Brain pericyte (primary cell): Measurements from ENCODE around the gene OR5AP2.
"Not testable (repeated sequence)": the region's sequence is repeated elsewhere in the genome, so short reads cannot be mapped to it uniquely, and the experiment has no call there.

Experiments
- DNase-seq: peaks from one replicate; pipeline ENCODE4 v3.0.0-alpha.2; 2012; ENCODE audit warnings: low read depth, low spot score

The OR5AP2 gene

DNA sequence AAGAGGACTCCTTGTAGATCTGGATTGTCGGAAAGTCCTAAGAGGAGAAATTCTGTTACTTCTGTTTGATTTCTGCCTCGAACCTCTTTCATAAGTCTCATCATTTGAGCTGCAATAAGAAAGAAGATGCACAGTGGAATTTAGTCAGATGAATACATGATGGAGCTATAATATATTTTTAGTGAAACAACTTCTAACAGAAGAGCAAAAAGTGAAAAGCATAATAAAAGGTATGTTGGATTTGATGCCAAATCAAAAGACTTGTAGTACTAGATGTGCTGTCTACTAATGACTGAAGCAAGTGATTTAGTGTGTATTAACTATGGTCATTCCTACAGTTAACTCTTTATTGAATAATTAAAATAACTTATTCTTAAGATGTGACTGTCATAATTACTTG lies at the start of gene OR5AP2:
TSS of gene OR5AP2 (minus strand) at position 101 of the 400 bp plus-strand sequence. CDS start at position 101, 0 bp downstream.
- DNase-seq: no peak

DNA sequence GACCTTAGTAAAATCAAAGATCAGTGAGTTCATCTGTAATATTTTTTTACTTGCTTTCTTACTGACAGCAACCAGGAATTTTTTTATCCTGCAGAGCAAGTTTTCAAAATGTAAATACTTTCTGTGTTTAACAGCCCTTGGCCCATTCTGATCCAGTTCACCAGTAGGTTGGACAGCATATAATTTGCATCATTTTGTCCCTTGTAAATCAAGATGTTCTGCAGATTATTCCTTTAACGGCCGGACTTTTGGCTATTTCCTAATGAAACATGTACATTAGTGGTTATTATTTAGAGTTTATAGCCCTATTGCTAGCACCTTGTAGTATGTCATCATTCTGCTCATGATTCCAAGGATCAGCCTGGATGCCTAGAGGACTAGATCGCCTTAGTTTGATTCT lies 48.9 kb upstream of the OR5AP2 start:
- DNase-seq: not testable (repeated sequence)

DNA sequence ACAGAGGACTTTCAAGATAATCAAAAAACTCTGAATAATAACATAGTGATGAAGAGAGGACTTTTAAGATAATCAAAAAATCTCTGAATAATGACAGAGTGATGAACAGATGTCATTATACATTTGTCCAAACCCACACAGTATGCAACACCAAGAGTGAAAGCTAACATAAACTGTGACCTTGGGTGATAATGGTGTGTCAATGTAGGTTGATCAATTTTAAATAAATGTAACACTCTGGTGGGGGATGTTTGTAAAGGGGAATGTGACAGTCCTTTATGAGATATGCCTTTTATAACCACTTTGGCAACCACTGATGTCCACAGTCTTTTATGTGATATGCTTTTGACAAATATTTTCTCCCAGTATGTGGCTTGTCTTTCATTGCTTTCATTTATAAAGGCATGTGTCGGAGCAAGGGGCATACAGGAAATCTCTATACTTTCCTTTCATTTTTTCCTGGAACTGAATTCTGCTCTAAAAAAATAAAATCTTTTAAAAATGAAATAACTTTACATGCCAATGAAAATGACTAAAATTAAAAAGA lies 46.4 kb upstream of the OR5AP2 start:
- DNase-seq: no peak

DNA sequence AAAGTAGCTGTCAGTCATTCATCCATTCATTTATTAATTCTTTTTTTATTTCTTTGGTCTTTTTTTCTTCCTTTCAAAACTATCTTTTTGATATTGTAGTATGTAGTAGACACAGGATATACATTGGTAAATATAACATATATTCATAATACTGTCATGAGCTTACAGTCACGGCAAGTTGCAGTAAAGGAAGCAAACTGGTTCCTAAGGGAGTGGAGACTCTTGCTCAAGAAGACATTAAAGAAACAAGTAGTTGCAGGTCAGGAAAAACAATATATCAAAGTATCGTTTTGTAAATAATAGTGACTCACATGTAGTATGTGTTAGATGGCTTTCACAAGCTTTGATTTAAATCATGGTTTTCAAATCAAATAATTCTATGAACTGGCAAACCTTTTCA lies 28.7 kb upstream of the OR5AP2 start:
- no peak for DNase-seq

DNA sequence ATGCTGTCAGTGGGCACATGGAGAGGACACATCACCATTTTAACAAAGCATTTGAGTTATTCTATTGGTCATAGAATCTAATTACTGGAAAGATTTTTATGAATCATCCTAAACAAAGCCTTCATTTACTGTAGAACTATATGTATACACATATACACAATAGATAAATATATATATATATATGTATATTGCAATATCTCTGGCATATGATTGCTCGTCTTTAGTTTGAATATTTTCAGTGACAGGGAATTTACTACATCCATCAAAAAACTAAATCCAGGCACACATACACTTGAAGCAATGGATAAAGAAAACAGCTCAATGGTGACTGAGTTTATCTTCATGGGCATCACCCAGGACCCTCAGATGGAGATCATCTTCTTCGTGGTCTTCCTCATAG lies 21.1 kb upstream of the OR5AP2 start, which contains the start of gene OR5AR1:
TSS of gene OR5AR1 (plus strand) at position 301 of the 400 bp plus-strand sequence. CDS start at position 301, 0 bp downstream.
- no peak for DNase-seq

DNA sequence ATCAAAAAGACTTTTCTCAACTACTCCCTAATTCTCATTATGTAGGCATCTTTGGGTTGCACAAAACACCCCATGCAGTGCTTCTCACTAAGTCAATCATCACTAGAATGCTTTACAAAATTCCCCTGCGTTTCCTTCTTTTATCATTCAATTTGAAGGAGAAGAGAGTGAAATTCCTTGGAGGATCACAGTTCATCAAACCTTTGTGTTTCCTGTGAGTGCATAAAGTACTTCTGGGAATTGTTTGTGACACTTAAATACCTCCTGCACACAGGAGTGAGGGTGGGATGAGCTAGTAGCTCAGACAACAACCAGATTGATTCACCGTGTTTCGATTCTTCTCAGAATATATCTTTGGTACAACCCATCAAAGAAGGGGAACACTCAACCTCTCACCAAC lies 17.5 kb upstream of the OR5AP2 start:
- no peak for DNase-seq

DNA sequence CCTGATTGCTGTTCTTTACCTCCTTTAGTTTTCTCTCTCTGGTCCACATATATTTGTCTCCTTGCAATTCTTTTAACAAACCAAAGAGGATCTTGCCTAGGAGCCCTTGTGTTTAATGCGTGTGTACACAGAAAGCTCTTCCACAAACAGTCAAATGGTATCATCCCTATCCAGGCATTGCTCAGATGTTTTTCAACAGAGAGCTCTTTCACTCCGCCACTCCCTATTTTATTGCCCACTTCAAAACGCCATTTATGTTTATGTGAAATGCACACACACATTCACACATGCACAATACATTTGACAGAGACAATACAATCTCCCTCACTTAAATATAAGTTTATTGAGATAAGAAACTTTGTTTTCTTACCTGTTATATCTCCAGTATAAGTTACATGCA lies 4.7 kb downstream of the OR5AP2 start:
- DNase-seq: no peak

DNA sequence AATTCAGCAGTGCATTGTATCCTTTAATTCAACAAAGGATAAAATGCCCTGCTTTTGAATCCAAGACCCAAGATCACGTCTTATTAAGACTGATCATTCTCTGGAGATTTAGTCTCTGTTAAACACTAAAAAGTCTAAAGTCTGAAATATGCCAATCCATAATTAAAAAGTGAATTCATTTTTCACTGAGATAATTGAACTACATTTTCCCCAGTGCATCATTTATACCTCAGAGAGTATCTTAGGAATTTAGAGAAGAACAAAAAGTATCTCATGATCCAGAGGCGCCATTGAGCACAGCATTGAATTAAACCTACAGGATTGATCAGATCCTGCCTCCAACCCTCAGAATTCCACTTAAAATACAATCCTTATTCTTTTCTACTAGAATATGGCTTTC lies 5.4 kb downstream of the OR5AP2 start:
- no peak for DNase-seq

DNA sequence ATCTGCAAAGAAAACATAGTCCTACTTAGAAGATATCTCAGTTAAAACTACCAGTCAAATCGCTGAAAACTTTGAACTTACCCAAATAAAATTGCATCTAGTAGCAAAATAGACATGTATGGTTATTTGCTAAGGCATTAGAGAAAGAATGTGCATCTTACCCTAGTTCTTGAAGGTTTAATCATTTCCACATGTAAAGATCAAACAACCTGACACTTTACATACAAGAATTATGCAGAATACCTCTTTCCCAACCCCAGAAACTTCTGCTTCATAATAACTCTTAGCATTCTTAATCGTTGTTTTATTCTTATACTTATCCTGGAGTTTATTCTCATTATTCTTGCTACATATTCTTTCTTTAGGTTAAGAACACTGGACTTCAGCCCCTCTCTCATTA lies 9.9 kb downstream of the OR5AP2 start:
- DNase-seq: no peak

DNA sequence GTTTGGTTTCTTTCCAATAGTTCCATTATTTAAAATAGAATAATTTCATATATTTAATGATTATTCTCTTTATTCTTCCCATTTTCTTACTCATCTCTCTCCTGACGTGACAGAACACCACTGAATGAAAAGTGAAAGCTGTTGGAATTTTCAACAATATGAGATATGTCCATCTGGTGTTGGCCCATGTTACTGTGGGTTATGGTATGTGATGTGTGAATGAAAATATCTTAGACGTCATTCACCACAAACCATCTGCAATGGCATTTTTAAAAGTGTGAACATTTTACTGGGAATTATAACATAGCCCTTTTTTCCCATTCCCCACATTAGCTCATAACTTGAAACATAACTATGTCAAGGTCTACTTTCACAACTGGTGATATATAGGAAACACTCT lies 16.3 kb downstream of the OR5AP2 start:
- DNase-seq: no peak

DNA sequence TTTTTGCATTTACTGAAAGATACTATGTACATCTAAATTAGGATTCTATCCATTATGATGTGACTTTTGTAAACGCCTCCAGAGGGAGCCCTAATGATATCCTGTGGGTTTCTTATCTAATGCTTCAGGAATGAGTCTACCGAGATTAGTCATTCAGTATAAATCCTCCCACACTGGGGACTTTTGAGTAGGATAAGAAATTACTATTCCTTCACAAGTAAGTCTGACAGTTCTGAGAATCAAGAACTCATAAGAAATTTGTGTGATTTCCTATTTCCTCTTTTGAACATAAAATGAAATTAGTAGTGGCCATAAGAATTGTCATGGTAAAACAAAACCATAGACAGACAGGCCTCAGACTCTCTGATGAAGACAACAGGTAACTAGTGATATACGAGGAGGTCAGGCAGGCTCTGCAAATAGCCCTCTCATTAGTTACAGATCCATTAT lies 17.6 kb downstream of the OR5AP2 start:
- DNase-seq: no peak

DNA sequence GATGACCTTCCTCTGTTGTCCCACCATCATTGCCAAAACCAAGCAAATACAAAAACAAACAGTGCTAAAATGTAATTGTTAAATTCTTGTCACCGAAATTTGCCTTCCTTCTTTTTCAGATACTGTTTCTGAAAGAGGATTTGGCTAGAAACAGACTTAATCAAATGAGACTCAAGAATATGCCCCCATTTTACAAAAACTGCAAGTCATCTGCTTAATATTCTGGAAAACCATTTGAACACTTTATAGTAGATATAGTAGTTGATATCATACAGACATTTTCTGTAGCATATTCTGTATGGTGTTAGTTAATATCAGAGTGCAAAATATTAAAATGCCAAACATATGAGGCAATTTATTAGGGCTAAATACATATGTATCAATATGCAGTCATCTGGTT lies 31.1 kb downstream of the OR5AP2 start:
- no peak for DNase-seq

DNA sequence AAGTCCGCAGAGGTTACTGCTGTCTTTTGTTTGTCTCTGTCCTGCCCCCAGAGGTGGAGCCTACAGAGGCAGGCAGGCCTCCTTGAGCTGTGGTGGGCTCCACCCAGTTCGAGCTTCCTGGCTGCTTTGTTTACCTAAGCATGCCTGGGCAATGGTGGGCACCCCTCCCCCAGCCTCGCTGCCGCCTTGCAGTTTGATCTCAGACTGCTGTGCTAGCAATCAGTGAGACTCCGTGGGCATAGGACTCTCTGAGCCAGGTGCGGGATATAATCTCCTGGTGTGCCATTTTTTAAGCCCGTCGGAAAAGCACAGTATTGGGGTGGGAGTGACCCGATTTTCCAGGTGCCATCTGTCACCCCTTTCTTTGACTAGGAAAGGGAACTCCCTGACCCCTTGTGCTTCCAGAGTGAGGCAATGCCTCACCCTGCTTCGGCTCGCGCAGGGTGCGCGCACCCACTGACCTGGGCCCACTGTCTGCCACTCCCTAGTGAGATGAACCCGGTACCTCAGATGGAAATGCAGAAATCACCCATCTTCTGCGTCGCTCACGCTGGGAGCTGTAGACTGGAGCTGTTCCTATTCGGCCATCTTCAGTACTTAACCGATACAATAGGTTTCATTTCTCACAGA lies 50.0 kb downstream of the OR5AP2 start:
- not testable (repeated sequence) for DNase-seq
